ENCODE data around the gene HRCT1. TPM values are rescaled to one million over a fixed set of nuclear protein-coding genes. Genes with fewer than 3 reads are reported as not detected.

HRCT1 gene
- total RNA-seq, 1 experiment from 2014 or later: 0.32 TPM

DNA sequence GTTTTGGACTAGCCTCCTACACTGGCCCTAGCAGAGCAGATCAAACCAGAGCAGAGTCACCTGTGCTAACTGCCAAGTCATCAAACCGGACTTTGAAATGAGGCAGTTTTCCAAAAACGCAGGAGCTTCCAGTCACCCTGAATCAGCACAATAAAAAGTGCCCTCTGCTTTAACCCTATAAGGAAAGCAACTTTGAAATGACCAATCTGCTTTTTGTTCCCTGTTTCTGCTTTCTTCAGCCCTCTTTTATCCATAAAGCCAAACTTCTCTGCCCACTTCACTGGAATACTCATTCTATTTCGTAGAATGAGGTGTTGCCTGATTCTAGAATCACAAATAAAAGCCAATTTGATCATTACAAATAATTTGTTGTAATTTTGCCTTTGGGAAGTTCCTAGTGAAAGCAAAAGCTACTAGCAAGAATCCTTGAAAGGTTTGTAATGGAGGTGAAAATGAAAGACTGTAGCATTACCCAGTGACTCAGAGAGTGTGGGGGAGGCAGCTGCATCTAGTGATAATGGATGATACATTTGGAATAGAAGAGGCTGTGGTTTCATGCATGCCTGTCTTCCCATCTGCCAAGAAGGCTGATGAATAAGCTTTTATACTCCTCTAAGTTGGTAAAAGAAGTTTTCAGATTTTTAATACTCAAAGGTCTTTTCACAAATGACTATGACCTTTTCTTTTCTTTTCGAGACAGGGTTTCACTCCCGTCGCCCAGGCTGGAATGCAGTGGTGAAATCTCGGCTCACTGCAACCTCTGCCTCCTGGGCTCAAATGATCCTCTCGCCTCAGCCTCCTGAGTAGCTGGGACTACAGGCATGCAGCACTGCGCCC lies 18.1 kb downstream of the HRCT1 start:
- Histone ChIP-seq H3K9me2 (ENCODE audit: insufficient read depth) (no peaks in the 10 kb centered on the region), H2AFZ (ENCODE audit: low read depth, low read length, poor library complexity, severe bottlenecking) (peak overlapping the region; percentile 96), H3K4me3 (replicated peaks in 1 of 2; ENCODE audit: low read depth in 1 of 2, low read length in 2 of 2) (peak overlapping the region in 1 of 2 experiments; percentile 31; a peak in 2 of 4 replicates), H3K4me1 (ENCODE audit: control insufficient read depth in 1 of 2, insufficient read depth in 2 of 2, low read length in 2 of 2) (peaks cover 14 to 20% of the 10 kb centered on the region in 2 experiments), H3K9me3 (ENCODE audit: control insufficient read depth in 1 of 2, insufficient read depth in 1 of 2, low read depth in 1 of 2, low read length in 2 of 2) (no peaks in the 10 kb centered on the region), H3K4me2 (ENCODE audit: low read length) (peak overlapping the region; percentile 68), H3K79me2 (ENCODE audit: insufficient read depth, low read length) (no peaks in the 10 kb centered on the region), H3K36me3 (ENCODE audit: control insufficient read depth in 1 of 2, insufficient read depth in 2 of 2, low read length in 2 of 2) (no peaks in the 10 kb centered on the region), H4K20me1 (ENCODE audit: insufficient read depth) (no peaks in the 10 kb centered on the region), H3K27ac (ENCODE audit: low read depth, low read length) (peak overlapping the region; percentile 46; the same call in 1 of the 2 replicates), H3K9ac (ENCODE audit: low read length) (peak overlapping the region; percentile 40), H3K27me3 (ENCODE audit: insufficient read depth, low read length) (no peaks in the 10 kb centered on the region)
- no TSS peak for BruUV-seq (replicated peaks)
- intact Hi-C loops (cut with micrococcal nuclease): no loop called here
- ChIA-PET CTCF (interaction anchor here (1.1 to 2.2 kb wide), 2 partner anchors 21 to 22 kb away, joined by 3 to 12 read pairs; no protein-coding TSS in a partner anchor), RAD21 (ENCODE audit: low non-redundant PET in 1 of 2, low total read pairs in 2 of 2, uncharacterized antibody in 2 of 2, unreplicated experiment in 2 of 2) (no interaction called here), POLR2A (interaction anchor here (1.1 to 1.2 kb wide), 2 partner anchors 22 to 25 kb away, joined by 3 read pairs; no protein-coding TSS in a partner anchor)
- DNase-seq (ENCODE audit: low read depth, low spot score): peak; percentile 44
- peak; percentile 88 for ATAC-seq
- TF ChIP-seq SP1 (IDR thresholded peaks at IDR 0.05; ENCODE audit: low read depth): no peak
- TF ChIP-seq, protein P1, sequence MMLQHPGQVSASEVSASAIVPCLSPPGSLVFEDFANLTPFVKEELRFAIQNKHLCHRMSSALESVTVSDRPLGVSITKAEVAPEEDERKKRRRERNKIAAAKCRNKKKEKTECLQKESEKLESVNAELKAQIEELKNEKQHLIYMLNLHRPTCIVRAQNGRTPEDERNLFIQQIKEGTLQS (IDR thresholded peaks at IDR 0.05): no peak
- TF ChIP-seq ELF1 (IDR thresholded peaks at IDR 0.05; ENCODE audit: borderline replicate concordance, low read depth): no peak
- no peak for TF ChIP-seq CEBPB (IDR thresholded peaks at IDR 0.05; ENCODE audit: low read depth)
- TF ChIP-seq YY1 (IDR thresholded peaks at IDR 0.05; ENCODE audit: extremely low read depth, insufficient replicate concordance, low read depth, low read length): peak; percentile 25
- no peak for TF ChIP-seq ZFX (IDR thresholded peaks at IDR 0.05)
- TF ChIP-seq EZH2 (IDR thresholded peaks at IDR 0.05): no peak
- peak; percentile 60 for TF ChIP-seq SRF (IDR thresholded peaks at IDR 0.05; ENCODE audit: low read depth)
- TF ChIP-seq ZNF274 (IDR thresholded peaks at IDR 0.05; ENCODE audit: low read depth, low read length): no peak
- TF ChIP-seq, protein P2, sequence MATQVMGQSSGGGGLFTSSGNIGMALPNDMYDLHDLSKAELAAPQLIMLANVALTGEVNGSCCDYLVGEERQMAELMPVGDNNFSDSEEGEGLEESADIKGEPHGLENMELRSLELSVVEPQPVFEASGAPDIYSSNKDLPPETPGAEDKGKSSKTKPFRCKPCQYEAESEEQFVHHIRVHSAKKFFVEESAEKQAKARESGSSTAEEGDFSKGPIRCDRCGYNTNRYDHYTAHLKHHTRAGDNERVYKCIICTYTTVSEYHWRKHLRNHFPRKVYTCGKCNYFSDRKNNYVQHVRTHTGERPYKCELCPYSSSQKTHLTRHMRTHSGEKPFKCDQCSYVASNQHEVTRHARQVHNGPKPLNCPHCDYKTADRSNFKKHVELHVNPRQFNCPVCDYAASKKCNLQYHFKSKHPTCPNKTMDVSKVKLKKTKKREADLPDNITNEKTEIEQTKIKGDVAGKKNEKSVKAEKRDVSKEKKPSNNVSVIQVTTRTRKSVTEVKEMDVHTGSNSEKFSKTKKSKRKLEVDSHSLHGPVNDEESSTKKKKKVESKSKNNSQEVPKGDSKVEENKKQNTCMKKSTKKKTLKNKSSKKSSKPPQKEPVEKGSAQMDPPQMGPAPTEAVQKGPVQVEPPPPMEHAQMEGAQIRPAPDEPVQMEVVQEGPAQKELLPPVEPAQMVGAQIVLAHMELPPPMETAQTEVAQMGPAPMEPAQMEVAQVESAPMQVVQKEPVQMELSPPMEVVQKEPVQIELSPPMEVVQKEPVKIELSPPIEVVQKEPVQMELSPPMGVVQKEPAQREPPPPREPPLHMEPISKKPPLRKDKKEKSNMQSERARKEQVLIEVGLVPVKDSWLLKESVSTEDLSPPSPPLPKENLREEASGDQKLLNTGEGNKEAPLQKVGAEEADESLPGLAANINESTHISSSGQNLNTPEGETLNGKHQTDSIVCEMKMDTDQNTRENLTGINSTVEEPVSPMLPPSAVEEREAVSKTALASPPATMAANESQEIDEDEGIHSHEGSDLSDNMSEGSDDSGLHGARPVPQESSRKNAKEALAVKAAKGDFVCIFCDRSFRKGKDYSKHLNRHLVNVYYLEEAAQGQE (IDR thresholded peaks at IDR 0.05; ENCODE audit: low read depth): no peak
- TF ChIP-seq, protein P3, sequence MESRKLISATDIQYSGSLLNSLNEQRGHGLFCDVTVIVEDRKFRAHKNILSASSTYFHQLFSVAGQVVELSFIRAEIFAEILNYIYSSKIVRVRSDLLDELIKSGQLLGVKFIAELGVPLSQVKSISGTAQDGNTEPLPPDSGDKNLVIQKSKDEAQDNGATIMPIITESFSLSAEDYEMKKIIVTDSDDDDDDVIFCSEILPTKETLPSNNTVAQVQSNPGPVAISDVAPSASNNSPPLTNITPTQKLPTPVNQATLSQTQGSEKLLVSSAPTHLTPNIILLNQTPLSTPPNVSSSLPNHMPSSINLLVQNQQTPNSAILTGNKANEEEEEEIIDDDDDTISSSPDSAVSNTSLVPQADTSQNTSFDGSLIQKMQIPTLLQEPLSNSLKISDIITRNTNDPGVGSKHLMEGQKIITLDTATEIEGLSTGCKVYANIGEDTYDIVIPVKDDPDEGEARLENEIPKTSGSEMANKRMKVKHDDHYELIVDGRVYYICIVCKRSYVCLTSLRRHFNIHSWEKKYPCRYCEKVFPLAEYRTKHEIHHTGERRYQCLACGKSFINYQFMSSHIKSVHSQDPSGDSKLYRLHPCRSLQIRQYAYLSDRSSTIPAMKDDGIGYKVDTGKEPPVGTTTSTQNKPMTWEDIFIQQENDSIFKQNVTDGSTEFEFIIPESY (IDR thresholded peaks at IDR 0.05; ENCODE audit: extremely low read depth, insufficient replicate concordance, low read length): no peak
- TF ChIP-seq SIN3A (IDR thresholded peaks at IDR 0.05; ENCODE audit: low read depth): no peak
- TF ChIP-seq, protein P4, sequence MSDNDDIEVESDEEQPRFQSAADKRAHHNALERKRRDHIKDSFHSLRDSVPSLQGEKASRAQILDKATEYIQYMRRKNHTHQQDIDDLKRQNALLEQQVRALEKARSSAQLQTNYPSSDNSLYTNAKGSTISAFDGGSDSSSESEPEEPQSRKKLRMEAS (IDR thresholded peaks at IDR 0.05): no peak
- TF ChIP-seq TCF7L2 (IDR thresholded peaks at IDR 0.05; ENCODE audit: borderline replicate concordance, extremely low read depth, insufficient read depth, insufficient read length): no peak
- no peak for TF ChIP-seq RAD21 (IDR thresholded peaks at IDR 0.05; ENCODE audit: low read depth)
- TF ChIP-seq JUND (IDR thresholded peaks at IDR 0.05): no peak; the same call in 1 of the 2 replicates
- TF ChIP-seq FOSL1 (IDR thresholded peaks at IDR 0.05; ENCODE audit: low read depth): no peak; the same call in 1 of the 2 replicates
- TF ChIP-seq, protein P5, sequence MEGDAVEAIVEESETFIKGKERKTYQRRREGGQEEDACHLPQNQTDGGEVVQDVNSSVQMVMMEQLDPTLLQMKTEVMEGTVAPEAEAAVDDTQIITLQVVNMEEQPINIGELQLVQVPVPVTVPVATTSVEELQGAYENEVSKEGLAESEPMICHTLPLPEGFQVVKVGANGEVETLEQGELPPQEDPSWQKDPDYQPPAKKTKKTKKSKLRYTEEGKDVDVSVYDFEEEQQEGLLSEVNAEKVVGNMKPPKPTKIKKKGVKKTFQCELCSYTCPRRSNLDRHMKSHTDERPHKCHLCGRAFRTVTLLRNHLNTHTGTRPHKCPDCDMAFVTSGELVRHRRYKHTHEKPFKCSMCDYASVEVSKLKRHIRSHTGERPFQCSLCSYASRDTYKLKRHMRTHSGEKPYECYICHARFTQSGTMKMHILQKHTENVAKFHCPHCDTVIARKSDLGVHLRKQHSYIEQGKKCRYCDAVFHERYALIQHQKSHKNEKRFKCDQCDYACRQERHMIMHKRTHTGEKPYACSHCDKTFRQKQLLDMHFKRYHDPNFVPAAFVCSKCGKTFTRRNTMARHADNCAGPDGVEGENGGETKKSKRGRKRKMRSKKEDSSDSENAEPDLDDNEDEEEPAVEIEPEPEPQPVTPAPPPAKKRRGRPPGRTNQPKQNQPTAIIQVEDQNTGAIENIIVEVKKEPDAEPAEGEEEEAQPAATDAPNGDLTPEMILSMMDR (IDR thresholded peaks at IDR 0.05 in 2 of 3, conservative IDR thresholded peaks at IDR 0.05 in 1 of 3; ENCODE audit: borderline replicate concordance in 1 of 3, insufficient read depth in 1 of 3, low read depth in 2 of 3, low read length in 2 of 3): no peak

All from HCT116 (cell line).